ENCODE data around the gene TMCO4. TPM values are rescaled to one million over a fixed set of nuclear protein-coding genes. Genes with fewer than 3 reads are reported as not detected.
A peak's percentile ranks its signal among the peaks of the same experiment; 100 is the strongest.

The TMCO4 gene
- total RNA-seq, 6 experiments from 2014 or later, result 6.4 to 13.5 (median 9.8) TPM

DNA sequence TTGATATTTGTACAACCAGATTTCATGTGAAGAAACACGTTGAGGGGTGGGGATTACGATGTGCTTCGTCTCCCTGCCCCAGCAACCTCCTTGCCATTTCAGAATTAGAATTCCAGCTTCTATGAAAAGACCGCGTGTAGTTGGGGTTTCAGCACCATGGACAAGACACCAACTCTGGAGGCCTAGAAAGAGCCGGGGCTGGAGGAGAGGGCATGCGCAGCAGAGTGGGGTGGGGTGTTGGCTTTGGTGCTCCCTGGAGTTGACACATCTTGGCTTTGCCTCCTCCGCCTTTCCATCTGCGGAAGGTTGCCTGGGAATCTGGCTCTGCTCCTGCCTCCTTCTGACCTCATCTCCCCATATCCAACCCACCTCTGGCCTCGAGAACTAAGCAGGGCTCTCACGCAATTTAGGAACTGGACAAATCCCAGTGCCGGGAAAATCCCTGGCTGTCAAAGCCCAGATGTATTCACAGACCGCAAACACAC is 123.2 kb downstream of the TMCO4 start:
- Histone ChIP-seq H3K9me3 (no peaks in the 10 kb centered on the region), H3K4me3 (no peak overlapping the region), H3K27ac (no peak overlapping the region), H3K4me1 (no peaks in the 10 kb centered on the region), H3K36me3 (no peaks in the 10 kb centered on the region), H3K27me3 (no peaks in the 10 kb centered on the region)
- DNase-seq (no peak), ATAC-seq (peak in 3 of 4 donors; percentile 22 to 45 (median 40))
- TF ChIP-seq POLR2A (IDR thresholded peaks at IDR 0.05), result no peak
- WGBS (ENCODE audit: insufficient coverage, low coverage, low lambda C conversion rate, missing lambda C conversion rate), result 27% methylated on average over 11 of the region's 13 CpGs
- intact Hi-C loops (cut with DNase I), result no loop called here

- TF ChIP-seq POLR2A (IDR thresholded peaks at IDR 0.05), result no peak
- TF ChIP-seq, protein P1, sequence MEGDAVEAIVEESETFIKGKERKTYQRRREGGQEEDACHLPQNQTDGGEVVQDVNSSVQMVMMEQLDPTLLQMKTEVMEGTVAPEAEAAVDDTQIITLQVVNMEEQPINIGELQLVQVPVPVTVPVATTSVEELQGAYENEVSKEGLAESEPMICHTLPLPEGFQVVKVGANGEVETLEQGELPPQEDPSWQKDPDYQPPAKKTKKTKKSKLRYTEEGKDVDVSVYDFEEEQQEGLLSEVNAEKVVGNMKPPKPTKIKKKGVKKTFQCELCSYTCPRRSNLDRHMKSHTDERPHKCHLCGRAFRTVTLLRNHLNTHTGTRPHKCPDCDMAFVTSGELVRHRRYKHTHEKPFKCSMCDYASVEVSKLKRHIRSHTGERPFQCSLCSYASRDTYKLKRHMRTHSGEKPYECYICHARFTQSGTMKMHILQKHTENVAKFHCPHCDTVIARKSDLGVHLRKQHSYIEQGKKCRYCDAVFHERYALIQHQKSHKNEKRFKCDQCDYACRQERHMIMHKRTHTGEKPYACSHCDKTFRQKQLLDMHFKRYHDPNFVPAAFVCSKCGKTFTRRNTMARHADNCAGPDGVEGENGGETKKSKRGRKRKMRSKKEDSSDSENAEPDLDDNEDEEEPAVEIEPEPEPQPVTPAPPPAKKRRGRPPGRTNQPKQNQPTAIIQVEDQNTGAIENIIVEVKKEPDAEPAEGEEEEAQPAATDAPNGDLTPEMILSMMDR (IDR thresholded peaks at IDR 0.05), result no peak
- intact Hi-C loops (cut with DNase I), result no loop called here
- Histone ChIP-seq H3K4me1 (no peaks in the 10 kb centered on the region), H3K36me3 (no peaks in the 10 kb centered on the region), H3K4me3 (no peak overlapping the region), H3K9me3 (no peaks in the 10 kb centered on the region), H3K27ac (no peak overlapping the region), H3K27me3 (no peaks in the 10 kb centered on the region)
- DNase-seq (no peak), ATAC-seq (no peak)
- 83% methylated on average over 5 of the region's 5 CpGs for WGBS (ENCODE audit: insufficient coverage, low coverage, low lambda C conversion rate, missing lambda C conversion rate)
Measured at GRCh38 chr1:19675797-19676196, 123.9 kb downstream of the TMCO4 start.

- H3K4me3 ChIP-seq, result no peak overlapping the region
- H3K36me3 ChIP-seq, result no peaks in the 10 kb centered on the region
- H3K9me3 ChIP-seq, result no peaks in the 10 kb centered on the region
- intact Hi-C loops (cut with DNase I), result no loop called here
- no peak for TF ChIP-seq POLR2A (IDR thresholded peaks at IDR 0.05)
- TF ChIP-seq, protein P1 (IDR thresholded peaks at IDR 0.05), result no peak
- H3K4me1 ChIP-seq, result no peaks in the 10 kb centered on the region
- ATAC-seq (no peak), DNase-seq (no peak)
- H3K27me3 ChIP-seq, result no peaks in the 10 kb centered on the region
- H3K27ac ChIP-seq, result no peak overlapping the region
- 33% methylated on average over 6 of the region's 6 CpGs for WGBS (ENCODE audit: insufficient coverage, low coverage, low lambda C conversion rate, missing lambda C conversion rate)
Measured at GRCh38 chr1:19672237-19672636, 127.5 kb downstream of the TMCO4 start.

GRCh38 chr1:19670787-19671186 is 128.9 kb downstream of the TMCO4 start:
- H3K27ac ChIP-seq, result no peak overlapping the region
- H3K9me3 ChIP-seq, result no peaks in the 10 kb centered on the region
- TF ChIP-seq, protein P1 (IDR thresholded peaks at IDR 0.05), result no peak
- TF ChIP-seq POLR2A (IDR thresholded peaks at IDR 0.05), result no peak
- H3K27me3 ChIP-seq, result peaks cover 0 to 1% of the 10 kb centered on the region in 2 donors
- no peaks in the 10 kb centered on the region for H3K36me3 ChIP-seq
- no peak for DNase-seq
- 36% methylated on average over 3 of the region's 4 CpGs for WGBS (ENCODE audit: insufficient coverage, low coverage, low lambda C conversion rate, missing lambda C conversion rate)
- intact Hi-C loops (cut with DNase I), result no loop called here
- no peaks in the 10 kb centered on the region for H3K4me1 ChIP-seq
- no peak overlapping the region for H3K4me3 ChIP-seq
- no peak for ATAC-seq

GRCh38 chr1:19668888-19669287 is 130.8 kb downstream of the TMCO4 start:
- no peaks in the 10 kb centered on the region for H3K9me3 ChIP-seq
- WGBS (ENCODE audit: insufficient coverage, low coverage, low lambda C conversion rate, missing lambda C conversion rate), result 67% methylated on average over 8 of the region's 8 CpGs
- intact Hi-C loops (cut with DNase I), result no loop called here
- TF ChIP-seq POLR2A (IDR thresholded peaks at IDR 0.05), result no peak
- TF ChIP-seq, protein P1 (IDR thresholded peaks at IDR 0.05), result no peak
- H3K27me3 ChIP-seq, result peaks cover 3 to 11% of the 10 kb centered on the region in 2 donors
- no peak overlapping the region for H3K27ac ChIP-seq
- no peaks in the 10 kb centered on the region for H3K36me3 ChIP-seq
- ATAC-seq (no peak), DNase-seq (no peak)
- no peak overlapping the region for H3K4me3 ChIP-seq
- H3K4me1 ChIP-seq, result peaks cover 0 to 7% (median 0%) of the 10 kb centered on the region in 4 donors

All from right lobe of liver (tissue), 6 donors.